Activated CD4-positive, alpha-beta T cell treated with anti-CD3 and anti-CD28 coated beads, Interleukin-2, Interleukin-4, amounts not matched to agents 100 ng/mL and 50 ng/mL, durations not matched to agents 16 hours and 8 hours (primary cell): ENCODE results near the gene CALM3.

Source experiments
- DNase-seq: peaks from one replicate; pipeline ENCODE4 v3.0.0-alpha.2; 2020; ENCODE audit warnings: low spot score

The CALM3 gene

GRCh38 chr19:46599716-46600373 lies 1.3 kb upstream of the CALM3 start:
- DNase-seq, result no peak

- peak; percentile 96 for DNase-seq
These were observed 479 bp upstream of the CALM3 start for GRCh38 chr19:46600384-46601317.

GRCh38 chr19:46602392-46603194 lies 1.5 kb downstream of the CALM3 start:
- DNase-seq, result peak; percentile 38

- no peak for DNase-seq
These were observed 2.1 kb downstream of the CALM3 start for GRCh38 chr19:46603195-46603637.

- no peak for DNase-seq
These were observed 2.7 kb downstream of the CALM3 start for GRCh38 chr19:46603752-46604231.

- no peak for DNase-seq
These were observed 3.7 kb downstream of the CALM3 start for GRCh38 chr19:46604781-46605355.

GRCh38 chr19:46605356-46605821 lies 4.3 kb downstream of the CALM3 start:
- no peak for DNase-seq

GRCh38 chr19:46606019-46606418 lies 4.9 kb downstream of the CALM3 start:
- DNase-seq, result no peak

GRCh38 chr19:46606681-46607447 lies 5.7 kb downstream of the CALM3 start:
- no peak for DNase-seq

- DNase-seq, result no peak
These were observed 6.3 kb downstream of the CALM3 start for GRCh38 chr19:46607448-46607841.

GRCh38 chr19:46608178-46608577 lies 7.0 kb downstream of the CALM3 start:
- no peak for DNase-seq

GRCh38 chr19:46608581-46609345 lies 7.6 kb downstream of the CALM3 start:
- no peak for DNase-seq

- no peak for DNase-seq
These were observed 8.6 kb downstream of the CALM3 start for GRCh38 chr19:46609511-46610412.

GRCh38 chr19:46610413-46610775 lies 9.3 kb downstream of the CALM3 start:
- DNase-seq, result no peak

GRCh38 chr19:46610851-46611770 lies 10.0 kb downstream of the CALM3 start:
- DNase-seq, result peak; percentile 55

GRCh38 chr19:46611776-46612175 lies 10.6 kb downstream of the CALM3 start:
- DNase-seq, result no peak

GRCh38 chr19:46613525-46613924 lies 12.4 kb downstream of the CALM3 start:
- DNase-seq, result no peak

- DNase-seq, result peak; percentile 82
These were observed 13.1 kb downstream of the CALM3 start for GRCh38 chr19:46614114-46614722.
